ENCODE measurements around the gene PHF3. TPM values are rescaled to one million over a fixed set of nuclear protein-coding genes. Genes with fewer than 3 reads are reported as not detected.
"Not testable (repeated sequence)": the region's sequence is repeated elsewhere in the genome, so short reads cannot be mapped to it uniquely, and the experiment has no call there.

Gene PHF3
- total RNA-seq, 1 experiment from 2014 or later, result 66.6 TPM

GRCh38 chr6:63734923-63735322, 99.3 kb downstream of the PHF3 start:
- Histone ChIP-seq H4K20me1 (ENCODE audit: control insufficient read depth, insufficient read depth, insufficient read length) (no peaks in the 10 kb centered on the region), H3K23ac (ENCODE audit: insufficient read length, low read depth, low read length) (no peak overlapping the region), H3K4me1 (ENCODE audit: insufficient read depth, low read length) (no peaks in the 10 kb centered on the region), H4K5ac (ENCODE audit: insufficient read length, low read depth, low read length) (no peak overlapping the region), H3T11ph (ENCODE audit: low read length) (no peak overlapping the region), H3K9ac (ENCODE audit: extremely low read depth, insufficient read length, low read length) (no peak overlapping the region), H3K56ac (ENCODE audit: insufficient read length, low read depth, low read length) (no peak overlapping the region), H3K79me1 (ENCODE audit: insufficient read depth, low read depth, low read length, poor library complexity, severe bottlenecking) (no peaks in the 10 kb centered on the region), H3K4me2 (ENCODE audit: insufficient read depth, insufficient read length, low read length) (no peak overlapping the region), H3K27me3 (ENCODE audit: insufficient read depth, low read length) (no peaks in the 10 kb centered on the region), H4K8ac (replicated peaks; ENCODE audit: insufficient read length, low read depth, low read length) (no peak overlapping the region), H3K79me2 (ENCODE audit: insufficient read depth, low read length) (no peaks in the 10 kb centered on the region), H2BK5ac (ENCODE audit: insufficient read length, low read length) (no peak overlapping the region), H3K27ac (ENCODE audit: insufficient read length, low read depth, low read length) (no peak overlapping the region), H3K23me2 (ENCODE audit: insufficient read length, low read depth, low read length, poor library complexity, severe bottlenecking) (no peaks in the 10 kb centered on the region), H2BK15ac (ENCODE audit: low read depth, low read length) (no peak overlapping the region), H3K18ac (ENCODE audit: insufficient read length, low read depth, low read length) (no peak overlapping the region), H3K4ac (ENCODE audit: low read depth, low read length) (no peak overlapping the region), H2AK5ac (ENCODE audit: insufficient read length, low read length) (no peak overlapping the region), H2BK20ac (ENCODE audit: low read depth, low read length, poor library complexity, severe bottlenecking) (no peak overlapping the region), H3K14ac (ENCODE audit: insufficient read depth, low read length) (no peak overlapping the region), H2AFZ (ENCODE audit: low read length) (no peak overlapping the region), H3K9me3 (ENCODE audit: control insufficient read depth, low read depth, low read length) (no peaks in the 10 kb centered on the region), H2BK120ac (ENCODE audit: low read depth, low read length, poor library complexity, severe bottlenecking) (no peak overlapping the region), H4K91ac (ENCODE audit: insufficient read length, low read depth, low read length) (no peak overlapping the region), H2BK12ac (ENCODE audit: insufficient read length, low read depth, low read length) (no peak overlapping the region)
- no peak for DNase-seq
- H3K4me1 Mint-ChIP-seq, result no peaks in the 10 kb centered on the region
- H3K9me3 Mint-ChIP-seq, result peaks cover 0 to 4% of the 10 kb centered on the region in 2 experiments; a peak in 2 of 5 replicates
- H3K36me3 Mint-ChIP-seq (ENCODE audit: insufficient read depth in 1 of 3, low read depth in 3 of 3), result no peaks in the 10 kb centered on the region
- H3K4me3 Mint-ChIP-seq, result no peak overlapping the region
- no peak overlapping the region for H3K27ac Mint-ChIP-seq
- no peak for TF ChIP-seq CTCF (conservative IDR thresholded peaks at IDR 0.05)
- no CpG with 5 or more reads among the region's 3 CpGs for WGBS (ENCODE audit: extremely low coverage, insufficient read length, low lambda C conversion rate)
- H3K27me3 Mint-ChIP-seq (ENCODE audit: low read depth), result no peaks in the 10 kb centered on the region

GRCh38 chr6:63738190-63738589, 102.6 kb downstream of the PHF3 start:
- not testable (repeated sequence) for H3K27ac ChIP-seq (ENCODE audit: insufficient read length, low read depth, low read length); H2BK12ac ChIP-seq (ENCODE audit: insufficient read length, low read depth, low read length); H3K56ac ChIP-seq (ENCODE audit: insufficient read length, low read depth, low read length); H3K27me3 Mint-ChIP-seq (ENCODE audit: low read depth); H3T11ph ChIP-seq (ENCODE audit: low read length); H3K4me3 Mint-ChIP-seq; H2BK20ac ChIP-seq (ENCODE audit: low read depth, low read length, poor library complexity, severe bottlenecking); H3K9ac ChIP-seq (ENCODE audit: extremely low read depth, insufficient read length, low read length); H3K14ac ChIP-seq (ENCODE audit: insufficient read depth, low read length); H3K79me1 ChIP-seq (ENCODE audit: insufficient read depth, low read depth, low read length, poor library complexity, severe bottlenecking); H2BK15ac ChIP-seq (ENCODE audit: low read depth, low read length); H2AFZ ChIP-seq (ENCODE audit: low read length); H3K27ac Mint-ChIP-seq; H3K18ac ChIP-seq (ENCODE audit: insufficient read length, low read depth, low read length); H3K9me3 Mint-ChIP-seq; DNase-seq; H4K8ac ChIP-seq (replicated peaks; ENCODE audit: insufficient read length, low read depth, low read length); H3K79me2 ChIP-seq (ENCODE audit: insufficient read depth, low read length); H2BK120ac ChIP-seq (ENCODE audit: low read depth, low read length, poor library complexity, severe bottlenecking); H3K4me2 ChIP-seq (ENCODE audit: insufficient read depth, insufficient read length, low read length); H3K4ac ChIP-seq (ENCODE audit: low read depth, low read length); H3K9me3 ChIP-seq (ENCODE audit: control insufficient read depth, low read depth, low read length); H3K36me3 Mint-ChIP-seq (ENCODE audit: insufficient read depth in 1 of 3, low read depth in 3 of 3); H2BK5ac ChIP-seq (ENCODE audit: insufficient read length, low read length); H4K5ac ChIP-seq (ENCODE audit: insufficient read length, low read depth, low read length); H3K27me3 ChIP-seq (ENCODE audit: insufficient read depth, low read length); H3K23ac ChIP-seq (ENCODE audit: insufficient read length, low read depth, low read length); H3K4me1 Mint-ChIP-seq; H3K4me1 ChIP-seq (ENCODE audit: insufficient read depth, low read length); H4K20me1 ChIP-seq (ENCODE audit: control insufficient read depth, insufficient read depth, insufficient read length); H3K23me2 ChIP-seq (ENCODE audit: insufficient read length, low read depth, low read length, poor library complexity, severe bottlenecking); H2AK5ac ChIP-seq (ENCODE audit: insufficient read length, low read length); H4K91ac ChIP-seq (ENCODE audit: insufficient read length, low read depth, low read length)
- WGBS (ENCODE audit: extremely low coverage, insufficient read length, low lambda C conversion rate), result no CpG with 5 or more reads among the region's 2 CpGs

Measured in H9 (cell line).